TTC549 (cell line): ENCODE results near the gene STK24.
"Not testable (repeated sequence)": the region's sequence is repeated elsewhere in the genome, so short reads cannot be mapped to it uniquely, and the experiment has no call there.

Experiments
- FAIRE-seq: peaks from 2 replicates; lab custom pipeline; 2012; peaks lifted over from hg19 to GRCh38; lab: Jason Lieb, UNC

Gene STK24

GRCh38 chr13:98582947-98583346 is 6.0 kb upstream of the STK24 start:
- FAIRE-seq: no peak

GRCh38 chr13:98581971-98582702 is 5.2 kb upstream of the STK24 start:
- FAIRE-seq: no peak

- no peak for FAIRE-seq
Measured at GRCh38 chr13:98581381-98581780, 4.5 kb upstream of the STK24 start.

- FAIRE-seq: no peak
Measured at GRCh38 chr13:98580420-98580819, 3.5 kb upstream of the STK24 start.

DNA sequence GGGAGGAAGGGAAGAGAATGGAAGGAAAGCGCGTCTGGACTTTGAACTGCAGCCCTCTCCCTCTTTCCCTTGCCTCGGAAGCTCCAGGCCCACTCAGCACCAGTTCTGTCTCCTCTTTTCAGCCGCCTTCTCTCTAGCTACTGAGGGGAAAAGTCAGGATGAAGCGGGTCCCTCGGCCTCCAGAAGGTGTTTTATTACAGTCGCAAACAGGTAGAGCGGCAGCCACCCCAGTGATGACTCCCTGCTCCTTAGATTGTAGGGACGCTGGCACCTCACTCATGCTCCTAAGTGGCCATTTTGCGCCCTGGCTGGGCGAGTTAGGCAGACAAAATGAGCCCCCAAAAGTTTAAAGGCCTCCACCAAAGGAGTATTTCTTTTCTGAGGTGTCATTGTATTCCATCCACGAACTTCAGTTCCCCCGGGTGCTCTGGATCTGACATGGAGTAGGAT is 954 bp upstream of the STK24 start:
- FAIRE-seq: no peak

GRCh38 chr13:98576200-98576945 is 534 bp downstream of the STK24 start:
- FAIRE-seq: no peak

DNA sequence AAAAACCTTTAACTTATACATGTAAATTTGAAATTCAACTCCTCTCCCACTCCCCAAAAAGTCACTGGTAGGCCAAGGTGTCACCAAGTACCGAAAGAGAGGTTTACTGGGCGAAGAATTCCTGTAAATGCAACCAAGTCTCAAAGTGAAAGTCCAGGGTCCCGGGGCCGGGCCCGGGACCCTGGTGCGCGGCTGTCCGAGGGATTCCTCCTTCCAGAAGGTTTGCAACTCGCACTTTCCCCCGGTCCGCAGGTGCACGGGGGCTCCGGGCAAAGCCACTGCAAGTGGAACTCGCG is 1.1 kb downstream of the STK24 start:
- FAIRE-seq: no peak

DNA sequence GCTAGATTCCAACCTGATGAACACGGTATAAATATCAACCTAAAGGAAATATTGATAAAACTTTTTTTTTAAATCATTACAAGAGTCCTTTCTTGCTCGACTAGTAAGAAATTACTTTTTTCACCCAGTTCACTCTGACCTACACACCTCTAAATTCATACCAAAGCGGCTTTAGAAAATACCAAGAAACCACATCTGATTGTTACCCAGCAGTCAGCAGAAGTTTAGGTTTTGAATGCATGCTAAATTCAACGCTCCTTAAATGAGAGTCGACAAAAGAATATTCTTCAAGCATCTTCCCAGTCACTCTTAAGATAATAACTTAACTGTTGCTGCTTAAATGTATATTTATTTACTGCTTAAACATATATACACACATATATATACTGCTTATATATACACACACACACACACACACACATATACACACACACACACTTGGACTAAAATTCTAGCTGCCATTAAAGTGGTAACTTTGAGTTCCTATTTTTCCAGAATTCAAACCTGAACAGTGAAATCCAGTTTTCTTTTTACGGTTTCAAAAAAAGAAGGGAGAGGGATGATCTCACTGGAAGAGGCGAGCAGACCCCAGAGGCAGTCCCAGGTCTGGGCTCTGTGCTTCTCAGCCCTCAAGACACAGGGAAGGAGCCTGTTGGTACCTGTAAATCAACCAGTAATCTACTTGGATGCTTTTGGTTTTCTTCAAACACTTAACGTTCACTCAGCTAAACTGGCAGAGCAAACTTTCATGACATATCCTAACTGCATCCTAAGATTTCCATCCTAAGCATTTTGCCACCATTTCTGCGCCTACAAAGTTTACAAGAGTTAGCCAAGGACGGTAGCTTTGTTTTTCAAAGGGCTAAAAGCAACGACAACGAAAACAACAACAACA is 1.7 kb downstream of the STK24 start:
- FAIRE-seq: no peak

- FAIRE-seq: no peak
Measured at GRCh38 chr13:98571955-98572662, 4.8 kb downstream of the STK24 start.

GRCh38 chr13:98570929-98571372 is 6.0 kb downstream of the STK24 start:
- no peak for FAIRE-seq

- not testable (repeated sequence) for FAIRE-seq
Measured at GRCh38 chr13:98569494-98570367, 7.2 kb downstream of the STK24 start.

DNA sequence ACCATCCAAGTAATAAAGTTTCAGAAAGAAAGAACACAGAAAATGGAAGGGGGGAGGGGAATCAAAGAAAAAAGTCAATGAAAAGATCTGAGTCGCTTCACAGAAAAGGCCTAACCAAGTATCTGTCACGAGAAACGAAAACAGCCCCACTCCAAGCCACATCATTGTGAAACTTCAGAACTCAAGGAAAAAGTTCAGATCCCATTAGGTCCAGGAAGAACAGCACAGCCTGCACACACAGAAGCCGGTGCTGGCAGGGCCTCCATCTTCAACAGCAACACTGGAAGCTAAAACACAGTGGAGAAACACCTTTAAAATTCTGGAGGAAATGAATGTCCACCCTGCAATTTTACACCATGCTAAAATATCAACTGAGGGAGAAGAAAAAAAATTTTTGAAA is 8.0 kb downstream of the STK24 start:
- FAIRE-seq: no peak

GRCh38 chr13:98567140-98567539 is 9.8 kb downstream of the STK24 start:
- no peak for FAIRE-seq

- no peak for FAIRE-seq
Measured at GRCh38 chr13:98565726-98566565, 11.0 kb downstream of the STK24 start.

- no peak for FAIRE-seq
Measured at GRCh38 chr13:98564204-98564603, 12.7 kb downstream of the STK24 start.

GRCh38 chr13:98563071-98563470 is 13.8 kb downstream of the STK24 start:
- FAIRE-seq: no peak

- no peak for FAIRE-seq
Measured at GRCh38 chr13:98559169-98559568, 17.7 kb downstream of the STK24 start.

- FAIRE-seq: no peak
Measured at GRCh38 chr13:98557937-98558792, 18.7 kb downstream of the STK24 start.

DNA sequence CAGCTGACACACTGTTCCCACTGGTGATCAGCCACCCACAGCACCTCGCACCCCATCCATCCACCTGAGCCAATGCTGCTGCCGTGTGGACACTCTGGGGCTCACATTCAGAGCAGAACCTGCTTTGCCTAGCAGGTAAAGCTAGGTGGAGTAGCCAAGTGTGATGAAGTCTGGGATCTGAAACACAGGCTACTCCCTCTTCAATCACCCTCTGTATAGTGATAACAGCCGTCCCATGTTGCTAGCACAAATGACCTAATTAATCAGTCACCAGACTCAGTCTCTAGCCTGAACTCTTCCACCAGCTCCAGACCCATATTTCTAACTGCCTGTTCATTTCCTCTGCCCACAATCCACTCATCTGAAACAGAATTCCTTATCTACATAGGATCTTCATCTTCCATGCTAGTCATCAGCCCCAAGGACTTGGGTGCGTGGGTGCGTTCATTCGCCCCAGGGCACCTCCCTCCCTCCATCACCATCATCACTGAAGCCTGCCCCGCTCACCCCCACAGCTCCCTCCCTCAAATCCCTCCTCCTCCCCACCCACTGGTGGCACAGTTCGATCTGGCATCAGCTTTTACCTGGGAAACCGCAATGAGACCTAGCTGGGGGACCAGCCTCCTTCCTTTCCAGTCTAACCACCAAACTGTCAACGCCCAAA is 19.8 kb downstream of the STK24 start:
- FAIRE-seq: no peak
